Upper lobe of left lung (tissue), 4 donors: ENCODE results near the gene NPC1L1.

Source experiments
- POLR2A ChIP-seq, 4 donors: fragments of 450-650 bp; IDR thresholded peaks; one replicate each; pipeline ENCODE4 v1.5.1; 2016 to 2017; ENCODE audit warnings: antibody characterized with exemption in 4 of 4, mild to moderate bottlenecking in 2 of 4
- TF ChIP-seq, protein P1 (sequence below), 6 experiments: fragments of 450-650 bp in 4 of 6; fragments of 200-600 bp in 2 of 6; sonication (generic) in 2 of 6; IDR thresholded peaks; one replicate each; pipeline ENCODE4 v1.5.1; 2016 to 2019; ENCODE audit warnings: antibody characterized with exemption in 6 of 6

DNA sequence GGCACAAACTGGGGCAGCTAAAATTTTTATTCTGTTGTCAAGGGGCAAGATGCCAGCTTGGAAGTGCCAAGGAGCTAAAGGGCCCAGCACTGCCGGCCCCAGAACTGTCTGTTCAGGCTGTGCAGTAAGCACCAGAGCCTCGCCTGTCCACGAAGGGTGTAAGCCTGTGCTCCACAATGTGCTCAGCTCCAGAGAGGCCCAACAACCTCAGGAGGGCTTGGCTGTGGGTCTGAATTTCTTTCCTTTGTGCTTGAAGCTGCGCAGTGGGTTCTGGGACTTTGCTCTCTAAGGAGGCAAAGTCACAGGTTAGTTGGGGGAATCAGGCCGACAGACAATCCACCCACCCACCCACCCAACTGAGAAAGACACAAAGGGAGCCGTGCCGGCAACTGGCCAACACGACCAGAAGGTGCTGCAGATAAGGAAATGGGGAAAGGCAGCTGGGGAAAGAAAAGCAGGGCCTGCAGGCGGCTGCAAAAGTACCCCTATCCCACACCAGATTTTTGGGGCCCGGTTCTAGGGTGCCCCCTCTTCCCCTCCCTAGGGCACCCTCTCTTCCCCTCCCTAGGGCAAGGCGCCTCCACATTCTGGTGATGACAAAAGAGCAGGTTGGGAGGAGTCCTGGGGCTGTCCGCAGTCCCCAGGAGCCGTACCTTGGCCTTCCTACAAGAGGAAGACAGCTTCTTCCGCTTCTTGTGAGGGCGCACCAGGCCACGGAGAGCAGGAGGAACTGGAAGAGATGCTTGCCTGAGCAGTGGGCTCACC, 24.8 kb upstream of the NPC1L1 start:
- TF ChIP-seq POLR2A (IDR thresholded peaks at IDR 0.05) = no peak
- TF ChIP-seq, protein P1, sequence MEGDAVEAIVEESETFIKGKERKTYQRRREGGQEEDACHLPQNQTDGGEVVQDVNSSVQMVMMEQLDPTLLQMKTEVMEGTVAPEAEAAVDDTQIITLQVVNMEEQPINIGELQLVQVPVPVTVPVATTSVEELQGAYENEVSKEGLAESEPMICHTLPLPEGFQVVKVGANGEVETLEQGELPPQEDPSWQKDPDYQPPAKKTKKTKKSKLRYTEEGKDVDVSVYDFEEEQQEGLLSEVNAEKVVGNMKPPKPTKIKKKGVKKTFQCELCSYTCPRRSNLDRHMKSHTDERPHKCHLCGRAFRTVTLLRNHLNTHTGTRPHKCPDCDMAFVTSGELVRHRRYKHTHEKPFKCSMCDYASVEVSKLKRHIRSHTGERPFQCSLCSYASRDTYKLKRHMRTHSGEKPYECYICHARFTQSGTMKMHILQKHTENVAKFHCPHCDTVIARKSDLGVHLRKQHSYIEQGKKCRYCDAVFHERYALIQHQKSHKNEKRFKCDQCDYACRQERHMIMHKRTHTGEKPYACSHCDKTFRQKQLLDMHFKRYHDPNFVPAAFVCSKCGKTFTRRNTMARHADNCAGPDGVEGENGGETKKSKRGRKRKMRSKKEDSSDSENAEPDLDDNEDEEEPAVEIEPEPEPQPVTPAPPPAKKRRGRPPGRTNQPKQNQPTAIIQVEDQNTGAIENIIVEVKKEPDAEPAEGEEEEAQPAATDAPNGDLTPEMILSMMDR (IDR thresholded peaks at IDR 0.05) = peak in 1 of 6 experiments; percentile 43
